Hematopoietic multipotent progenitor cell treated with erythropoietin and hydrocortisone succinate and interleukin-3 and kit ligand, for 15 days (in vitro differentiated cells): ENCODE results near the gene BET1L.

Source experiments
- DNase-seq: peaks from one replicate; pipeline ENCODE4 v3.0.0-alpha.2; 2015; ENCODE audit warnings: low spot score

The BET1L gene

GRCh38 chr11:209275-210121 lies 2.3 kb upstream of the BET1L start:
- DNase-seq, result no peak

GRCh38 chr11:208917-209260 lies 1.7 kb upstream of the BET1L start:
- no peak for DNase-seq

GRCh38 chr11:208181-208916 lies 1.1 kb upstream of the BET1L start:
- peak; percentile 84 for DNase-seq

GRCh38 chr11:207863-208180 lies 623 bp upstream of the BET1L start:
- DNase-seq, result no peak

- no peak for DNase-seq
These were observed 532 bp downstream of the BET1L start for GRCh38 chr11:206526-207207.

- no peak for DNase-seq
These were observed 1.2 kb downstream of the BET1L start for GRCh38 chr11:206002-206384.

- no peak for DNase-seq
These were observed 1.8 kb downstream of the BET1L start for GRCh38 chr11:205221-206001.

- DNase-seq, result no peak
These were observed 2.6 kb downstream of the BET1L start for GRCh38 chr11:204587-205109.

- DNase-seq, result no peak
These were observed 3.1 kb downstream of the BET1L start for GRCh38 chr11:203945-204586.

GRCh38 chr11:203056-203944 lies 3.9 kb downstream of the BET1L start:
- no peak for DNase-seq

GRCh38 chr11:202490-202889 lies 4.7 kb downstream of the BET1L start:
- no peak for DNase-seq

- no peak for DNase-seq
These were observed 5.2 kb downstream of the BET1L start for GRCh38 chr11:201966-202365.

GRCh38 chr11:200224-201003 lies 6.8 kb downstream of the BET1L start:
- no peak for DNase-seq

- DNase-seq, result no peak
These were observed 7.4 kb downstream of the BET1L start for GRCh38 chr11:199782-200181.

- DNase-seq, result no peak
These were observed 8.1 kb downstream of the BET1L start for GRCh38 chr11:199004-199581.

- DNase-seq, result no peak
These were observed 8.9 kb downstream of the BET1L start for GRCh38 chr11:198236-198806.

GRCh38 chr11:197741-198235 lies 9.4 kb downstream of the BET1L start:
- no peak for DNase-seq

- no peak for DNase-seq
These were observed 10.1 kb downstream of the BET1L start for GRCh38 chr11:196786-197731.
